ENCODE data around the gene DPYSL5.

DNA sequence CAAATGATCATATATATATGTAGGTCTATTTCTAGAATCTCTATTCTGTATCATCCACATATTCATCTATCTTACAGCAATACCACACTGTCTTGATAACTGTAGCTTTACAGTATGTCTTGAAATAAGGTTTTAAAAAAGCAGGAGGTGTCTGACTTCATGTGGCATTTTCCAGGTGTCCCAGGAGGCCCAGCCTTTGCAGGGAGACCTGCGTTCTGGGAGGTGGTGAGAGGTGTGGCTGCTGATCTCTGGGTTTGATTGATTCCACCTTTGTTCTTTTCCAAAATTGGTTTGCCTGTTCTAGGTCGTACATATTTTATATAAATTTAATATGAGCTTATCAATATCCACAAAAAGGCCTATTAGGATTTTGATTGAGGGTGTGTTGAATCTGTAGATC is 26.6 kb downstream of the DPYSL5 start:
- no peak for TF ChIP-seq CTCF (IDR thresholded peaks at IDR 0.05; ENCODE audit: poor library complexity)
- TF ChIP-seq EZH2phosphoT487 (IDR thresholded peaks at IDR 0.05; ENCODE audit: low read depth, severe bottlenecking, unreplicated experiment), result no peak
